GM10847 (cell line): ENCODE data around the gene NAGPA.

Experiments
- POLR2A ChIP-seq: IDR thresholded peaks from 2 replicates; pipeline ENCODE4 v1.6.1; 2011; ENCODE audit not compliant: insufficient read length; ENCODE audit errors: extremely low read depth

NAGPA gene

DNA sequence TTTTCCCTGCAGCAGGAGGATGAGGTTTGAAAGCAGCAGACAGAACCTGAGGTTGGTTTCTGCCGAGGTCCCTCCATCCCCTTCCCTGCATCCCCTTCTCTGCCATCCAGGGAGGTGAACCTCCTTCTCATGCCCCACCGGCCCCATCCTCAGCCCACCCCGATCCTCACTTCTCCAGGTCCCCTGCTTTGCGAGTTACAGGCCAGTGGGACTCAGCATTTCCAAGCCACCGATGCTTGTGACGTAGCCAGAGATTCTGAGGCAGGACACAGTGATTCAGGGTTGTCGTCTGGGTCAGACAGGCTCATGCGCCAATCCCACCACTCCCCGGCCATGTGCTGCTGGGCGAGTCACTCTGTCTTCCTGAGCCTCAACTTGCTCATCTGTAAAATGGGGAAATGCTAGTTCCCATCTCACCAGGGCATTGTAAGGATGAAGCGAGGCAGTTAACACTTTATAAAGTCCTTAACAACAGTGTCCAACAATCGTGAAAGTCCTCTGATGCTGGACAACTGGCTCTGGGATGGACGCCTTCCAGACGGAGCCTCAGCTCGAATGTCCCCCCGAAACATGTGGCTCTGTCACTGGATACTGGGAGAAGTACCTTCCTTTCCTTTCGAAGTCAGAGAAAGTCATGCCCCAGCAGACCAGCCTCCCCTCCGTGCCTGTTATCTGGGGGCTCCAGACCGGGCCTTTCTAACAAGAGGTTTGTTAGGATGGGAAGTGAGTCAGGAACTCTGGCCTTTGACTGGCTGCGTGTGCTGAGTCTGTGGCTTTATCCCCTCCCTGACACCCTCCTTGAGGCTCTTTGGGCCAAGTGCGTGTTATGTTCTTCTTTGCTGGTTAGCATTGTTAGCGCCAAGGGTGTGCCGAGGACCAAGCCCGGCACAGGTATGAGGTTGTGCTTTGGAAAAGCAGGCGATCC, 53.7 kb downstream of the NAGPA start:
- TF ChIP-seq POLR2A = no peak

DNA sequence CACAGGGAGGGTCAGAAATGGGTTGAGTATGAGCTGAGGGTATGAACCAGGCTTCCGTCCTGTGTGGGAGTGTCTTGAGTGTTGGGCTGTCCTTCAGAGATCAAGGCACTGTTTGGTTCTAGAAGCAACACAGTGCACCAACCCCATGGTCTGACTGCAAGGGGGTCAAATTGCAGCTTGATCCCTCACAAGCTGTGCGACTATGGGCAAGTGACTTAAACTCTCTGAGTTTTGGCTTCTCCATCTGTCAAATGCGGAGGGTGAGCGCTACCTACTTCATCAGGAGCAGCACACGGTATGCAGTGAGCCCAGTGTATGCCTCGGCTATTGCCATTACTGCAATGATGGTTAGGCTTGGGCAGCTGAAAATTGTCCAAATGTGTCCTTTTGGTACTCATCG, 54.6 kb downstream of the NAGPA start:
- TF ChIP-seq POLR2A = no peak

DNA sequence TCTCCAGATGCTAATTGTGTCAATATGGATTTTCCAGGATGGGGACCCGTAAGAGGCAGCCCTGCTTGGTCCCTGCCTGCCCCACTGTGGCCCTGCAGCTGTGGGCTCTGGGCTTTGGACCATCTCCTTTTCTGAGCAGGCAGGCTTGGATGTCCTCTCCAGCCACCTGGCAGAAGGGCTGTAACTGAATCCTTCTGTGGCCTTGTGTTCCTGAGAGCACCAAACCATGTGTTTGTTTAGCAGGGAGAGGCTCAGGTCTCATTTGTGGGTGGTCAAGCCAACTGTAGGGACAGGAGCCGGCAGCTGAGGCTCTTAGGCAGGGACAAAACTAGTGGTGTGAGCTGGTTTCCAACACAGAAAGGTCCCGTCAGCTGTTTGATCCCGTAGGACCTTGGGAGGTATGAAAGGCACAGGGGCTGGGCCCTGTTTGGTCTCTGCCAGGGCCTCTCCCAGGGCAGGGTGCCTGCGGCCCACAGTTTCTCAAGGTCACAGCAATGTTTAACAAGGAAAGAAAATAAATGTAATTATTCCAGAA, 57.1 kb downstream of the NAGPA start:
- no peak for TF ChIP-seq POLR2A

DNA sequence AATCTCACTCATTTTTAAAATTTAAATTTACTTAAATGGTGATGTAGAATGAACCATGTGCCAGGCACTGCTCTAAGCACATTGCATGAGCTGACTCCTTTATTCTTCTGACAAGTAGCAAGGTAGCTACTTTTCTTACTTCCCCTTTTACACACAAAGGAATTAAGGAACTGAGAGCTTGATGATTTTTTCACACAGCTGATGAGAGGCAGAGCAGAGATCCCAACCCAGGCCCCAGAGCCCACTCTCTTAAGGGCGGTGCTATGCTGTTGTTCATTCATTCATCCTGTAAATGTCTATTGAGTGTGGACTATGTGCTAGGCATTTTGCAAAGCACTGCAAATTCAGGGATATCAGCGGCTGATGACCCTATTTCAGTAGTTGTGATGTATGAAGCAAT, 57.7 kb downstream of the NAGPA start:
- TF ChIP-seq POLR2A = no peak
